H9 (cell line): ENCODE results near the gene FAM83F. TPM values are rescaled to one million over a fixed set of nuclear protein-coding genes. Genes with fewer than 3 reads are reported as not detected.

Experiments used
- DNase-seq: peaks from one replicate; pipeline ENCODE4 v3.0.0-alpha.2; 2017
- H2AFZ ChIP-seq: one replicate; pipeline ENCODE4 v1.6.1; 2013; ENCODE audit warnings: mild to moderate bottlenecking, low read length, control low read depth, moderate library complexity
- H2AK5ac ChIP-seq: 2 replicates; pipeline ENCODE4 v1.6.1; 2013; ENCODE audit warnings: low read length, control low read depth, mixed read lengths; ENCODE audit not compliant: insufficient read length
- H2BK120ac ChIP-seq: one replicate; pipeline ENCODE4 v1.6.1; 2013; ENCODE audit warnings: low read depth, mild to moderate bottlenecking, low read length, control low read depth, inconsistent platforms; ENCODE audit not compliant: poor library complexity, severe bottlenecking
- H2BK12ac ChIP-seq: 2 replicates; pipeline ENCODE4 v1.6.1; 2013; ENCODE audit warnings: low read length, control low read depth, mixed read lengths, low read depth; ENCODE audit not compliant: insufficient read length
- H2BK15ac ChIP-seq: 2 replicates; pipeline ENCODE4 v1.6.1; 2013; ENCODE audit warnings: low read depth, low read length, control low read depth
- H2BK20ac ChIP-seq: one replicate; pipeline ENCODE4 v1.6.1; 2013; ENCODE audit warnings: low read depth, mild to moderate bottlenecking, low read length, control low read depth, inconsistent platforms; ENCODE audit not compliant: poor library complexity, severe bottlenecking
- H2BK5ac ChIP-seq: 2 replicates; pipeline ENCODE4 v1.6.1; 2013; ENCODE audit warnings: low read length, control low read depth, mixed read lengths; ENCODE audit not compliant: insufficient read length
- H3K14ac ChIP-seq: 2 replicates; pipeline ENCODE4 v1.6.1; 2013; ENCODE audit warnings: low read length, control low read depth; ENCODE audit not compliant: insufficient read depth
- H3K18ac ChIP-seq: 2 replicates; pipeline ENCODE4 v1.6.1; 2013; ENCODE audit warnings: low read depth, mild to moderate bottlenecking, mixed read lengths, low read length, control low read depth; ENCODE audit not compliant: insufficient read length
- H3K23ac ChIP-seq: 2 replicates; pipeline ENCODE4 v1.6.1; 2013; ENCODE audit warnings: low read length, control low read depth, mixed read lengths, low read depth; ENCODE audit not compliant: insufficient read length
- H3K23me2 ChIP-seq: 2 replicates; pipeline ENCODE4 v1.6.1; 2013; ENCODE audit warnings: low read depth, mild to moderate bottlenecking, mixed read lengths, low read length, control low read depth; ENCODE audit not compliant: insufficient read length, poor library complexity, severe bottlenecking
- H3K27ac ChIP-seq: 2 replicates; pipeline ENCODE4 v1.5.1; 2013; ENCODE audit warnings: low read length, control low read depth, mixed read lengths, low read depth; ENCODE audit not compliant: insufficient read length
- H3K27me3 ChIP-seq: 2 replicates; pipeline ENCODE4 v1.6.1; 2013; ENCODE audit warnings: low read length, control low read depth, inconsistent platforms; ENCODE audit not compliant: insufficient read depth
- H3K4ac ChIP-seq: 2 replicates; pipeline ENCODE4 v1.6.1; 2013; ENCODE audit warnings: low read depth, mild to moderate bottlenecking, control low read depth, inconsistent platforms, low read length, moderate library complexity
- H3K4me1 ChIP-seq: 2 replicates; pipeline ENCODE4 v1.6.1; 2013; ENCODE audit warnings: low read length, control low read depth, inconsistent platforms; ENCODE audit not compliant: insufficient read depth
- H3K4me2 ChIP-seq: 2 replicates; pipeline ENCODE4 v1.6.1; 2013; ENCODE audit warnings: low read length, control low read depth, mixed read lengths; ENCODE audit not compliant: insufficient read length, insufficient read depth
- H3K56ac ChIP-seq: 2 replicates; pipeline ENCODE4 v1.6.1; 2013; ENCODE audit warnings: low read depth, mild to moderate bottlenecking, mixed read lengths, low read length, control low read depth; ENCODE audit not compliant: insufficient read length
- H3K79me1 ChIP-seq: 2 replicates; pipeline ENCODE4 v1.6.1; 2013; ENCODE audit warnings: low read depth, mild to moderate bottlenecking, moderate library complexity, low read length, control low read depth, inconsistent platforms; ENCODE audit not compliant: insufficient read depth, poor library complexity, severe bottlenecking
- H3K79me2 ChIP-seq: 2 replicates; pipeline ENCODE4 v1.6.1; 2013; ENCODE audit warnings: low read length, control low read depth, inconsistent platforms; ENCODE audit not compliant: insufficient read depth
- H3K9ac ChIP-seq: 2 replicates; pipeline ENCODE4 v1.6.1; 2013; ENCODE audit warnings: low read length, control low read depth, mixed read lengths; ENCODE audit not compliant: insufficient read length; ENCODE audit errors: extremely low read depth
- H3K9me3 ChIP-seq: one replicate; pipeline ENCODE4 v1.6.1; 2013; ENCODE audit warnings: low read depth, low read length, inconsistent platforms; ENCODE audit not compliant: control insufficient read depth
- H3T11ph ChIP-seq: one replicate; pipeline ENCODE4 v1.6.1; 2013; ENCODE audit warnings: mild to moderate bottlenecking, low read length, control low read depth, inconsistent platforms
- H4K20me1 ChIP-seq: one replicate; pipeline ENCODE4 v1.6.1; 2013; ENCODE audit not compliant: control insufficient read depth, insufficient read length, insufficient read depth
- H4K5ac ChIP-seq: 2 replicates; pipeline ENCODE4 v1.6.1; 2013; ENCODE audit warnings: low read depth, mild to moderate bottlenecking, mixed read lengths, low read length, control low read depth; ENCODE audit not compliant: insufficient read length
- H4K8ac ChIP-seq: replicated peaks from 2 replicates; pipeline ENCODE4 v1.6.1; 2013; ENCODE audit warnings: low read length, control low read depth, mixed read lengths, low read depth; ENCODE audit not compliant: insufficient read length
- H4K91ac ChIP-seq: 2 replicates; pipeline ENCODE4 v1.6.1; 2013; ENCODE audit warnings: low read depth, mild to moderate bottlenecking, moderate library complexity, mixed read lengths, low read length, control low read depth; ENCODE audit not compliant: insufficient read length
- H3K27ac Mint-ChIP-seq, 3 experiments: 2 replicates in 2 of 3; 3 replicates in 1 of 3; pipeline ENCODE4 v1.8.0; 2020 to 2021; ENCODE audit warnings: mixed read lengths in 3 of 3, mild to moderate bottlenecking in 1 of 3, moderate library complexity in 1 of 3
- H3K27me3 Mint-ChIP-seq: 2 replicates; pipeline ENCODE4 v1.8.0; 2021; ENCODE audit warnings: low read depth, mild to moderate bottlenecking, moderate library complexity, mixed read lengths
- H3K36me3 Mint-ChIP-seq, 3 experiments: 2 replicates in 2 of 3; 3 replicates in 1 of 3; pipeline ENCODE4 v1.8.0; 2020 to 2021; ENCODE audit warnings: low read depth in 3 of 3, mixed read lengths in 3 of 3; ENCODE audit not compliant: insufficient read depth in 1 of 3
- H3K4me1 Mint-ChIP-seq, 2 experiments: 2 replicates each; pipeline ENCODE4 v1.8.0; 2020; ENCODE audit warnings: mixed read lengths in 2 of 2
- H3K4me3 Mint-ChIP-seq, 2 experiments: 2 replicates in 1 of 2; 3 replicates in 1 of 2; pipeline ENCODE4 v1.8.0; 2020 to 2021; ENCODE audit warnings: mild to moderate bottlenecking in 2 of 2, mixed read lengths in 2 of 2, moderate library complexity in 1 of 2
- H3K9me3 Mint-ChIP-seq, 2 experiments: 2 replicates in 1 of 2; 3 replicates in 1 of 2; pipeline ENCODE4 v1.8.0; 2020; ENCODE audit warnings: mild to moderate bottlenecking in 2 of 2, mixed read lengths in 2 of 2, moderate library complexity in 1 of 2
- WGBS: extraction: QIAGEN DNeasy Blood & Tissue Kit; methylation state at CpG from one replicate; pipeline ENCODE4 v1.1.7; 2013; ENCODE audit warnings: missing lambda C conversion rate, low lambda C conversion rate, mixed read lengths; ENCODE audit not compliant: insufficient read length; ENCODE audit errors: extremely low coverage; 5-methylcytosine and 5-hydroxymethylcytosine counted together
- total RNA-seq: library from RNA; stranded (reverse); gene quantifications from 2 replicates; pipeline ENCODE4 v1.2.1, GENCODE V29; 2021
- TF ChIP-seq, protein P1 (sequence below): fragments of 200-600 bp; sonication (generic); conservative IDR thresholded peaks from 3 replicates; pipeline ENCODE4 v1.8.0; 2021; ENCODE audit warnings: antibody characterized with exemption, mild to moderate bottlenecking

The FAM83F gene
- total RNA-seq, 1 experiment from 2014 or later = 17.4 TPM

DNA sequence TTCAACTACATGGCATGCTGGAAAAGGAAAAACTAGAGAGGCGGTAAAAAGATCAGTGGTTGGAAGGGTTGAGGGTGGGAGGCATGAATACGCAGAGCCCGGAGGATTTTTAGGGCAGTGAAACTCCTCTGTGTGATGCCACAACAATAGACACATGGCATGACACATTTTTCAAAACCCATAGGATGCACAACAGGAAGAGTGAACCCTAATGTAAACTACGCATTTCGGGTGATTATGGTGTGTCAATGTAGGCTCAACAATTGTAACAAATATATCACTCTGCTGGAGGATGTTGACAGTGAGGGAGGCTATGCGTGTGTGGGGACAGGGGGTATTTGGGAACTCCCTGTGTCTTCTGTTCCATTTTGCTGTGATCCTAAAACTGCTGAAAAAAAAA is 15.7 kb upstream of the FAM83F start:
- Histone ChIP-seq H2BK15ac (no peak overlapping the region), H3K27me3 (no peaks in the 10 kb centered on the region), H2BK5ac (no peak overlapping the region), H2AFZ (no peak overlapping the region), H3K18ac (no peak overlapping the region), H3K9me3 (no peaks in the 10 kb centered on the region), H3K23me2 (no peaks in the 10 kb centered on the region), H3K79me2 (no peaks in the 10 kb centered on the region), H4K91ac (no peak overlapping the region), H2BK120ac (no peak overlapping the region), H3K79me1 (no peaks in the 10 kb centered on the region), H3K23ac (no peak overlapping the region), H3K9ac (no peak overlapping the region), H3K56ac (no peak overlapping the region), H4K20me1 (no peaks in the 10 kb centered on the region), H3K4ac (no peak overlapping the region), H2BK20ac (no peak overlapping the region), H3T11ph (no peak overlapping the region), H3K4me1 (no peaks in the 10 kb centered on the region), H2AK5ac (no peak overlapping the region), H3K14ac (no peak overlapping the region), H3K27ac (no peak overlapping the region), H2BK12ac (no peak overlapping the region), H4K5ac (no peak overlapping the region), H4K8ac (no peak overlapping the region), H3K4me2 (no peak overlapping the region)
- peaks cover 47% of the 10 kb centered on the region for H3K27me3 Mint-ChIP-seq
- WGBS = no CpG with 5 or more reads among the region's 6 CpGs
- H3K4me1 Mint-ChIP-seq = no peaks in the 10 kb centered on the region
- TF ChIP-seq, protein P1, sequence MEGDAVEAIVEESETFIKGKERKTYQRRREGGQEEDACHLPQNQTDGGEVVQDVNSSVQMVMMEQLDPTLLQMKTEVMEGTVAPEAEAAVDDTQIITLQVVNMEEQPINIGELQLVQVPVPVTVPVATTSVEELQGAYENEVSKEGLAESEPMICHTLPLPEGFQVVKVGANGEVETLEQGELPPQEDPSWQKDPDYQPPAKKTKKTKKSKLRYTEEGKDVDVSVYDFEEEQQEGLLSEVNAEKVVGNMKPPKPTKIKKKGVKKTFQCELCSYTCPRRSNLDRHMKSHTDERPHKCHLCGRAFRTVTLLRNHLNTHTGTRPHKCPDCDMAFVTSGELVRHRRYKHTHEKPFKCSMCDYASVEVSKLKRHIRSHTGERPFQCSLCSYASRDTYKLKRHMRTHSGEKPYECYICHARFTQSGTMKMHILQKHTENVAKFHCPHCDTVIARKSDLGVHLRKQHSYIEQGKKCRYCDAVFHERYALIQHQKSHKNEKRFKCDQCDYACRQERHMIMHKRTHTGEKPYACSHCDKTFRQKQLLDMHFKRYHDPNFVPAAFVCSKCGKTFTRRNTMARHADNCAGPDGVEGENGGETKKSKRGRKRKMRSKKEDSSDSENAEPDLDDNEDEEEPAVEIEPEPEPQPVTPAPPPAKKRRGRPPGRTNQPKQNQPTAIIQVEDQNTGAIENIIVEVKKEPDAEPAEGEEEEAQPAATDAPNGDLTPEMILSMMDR = no peak
- H3K9me3 Mint-ChIP-seq = no peaks in the 10 kb centered on the region
- no peak overlapping the region for H3K27ac Mint-ChIP-seq
- no peak for DNase-seq
- H3K36me3 Mint-ChIP-seq = no peaks in the 10 kb centered on the region
- H3K4me3 Mint-ChIP-seq = no peak overlapping the region
